Stimulated activated CD8-positive, alpha-beta memory T cell treated with anti-CD3 and anti-CD28 coated beads, Interleukin-12 subunit alpha, Interleukin-12 subunit beta, amount 100 ng/mL, for 24 hours (primary cell): Measurements from ENCODE around the gene PPP1CC.
A peak's percentile ranks its signal among the peaks of the same experiment; 100 is the strongest.
"Not testable (repeated sequence)": the region's sequence is repeated elsewhere in the genome, so short reads cannot be mapped to it uniquely, and the experiment has no call there.

ENCODE experiments used
- DNase-seq: peaks from one replicate; pipeline ENCODE4 v3.0.0-alpha.2; 2020; ENCODE audit errors: extremely low read depth

Gene PPP1CC

DNA sequence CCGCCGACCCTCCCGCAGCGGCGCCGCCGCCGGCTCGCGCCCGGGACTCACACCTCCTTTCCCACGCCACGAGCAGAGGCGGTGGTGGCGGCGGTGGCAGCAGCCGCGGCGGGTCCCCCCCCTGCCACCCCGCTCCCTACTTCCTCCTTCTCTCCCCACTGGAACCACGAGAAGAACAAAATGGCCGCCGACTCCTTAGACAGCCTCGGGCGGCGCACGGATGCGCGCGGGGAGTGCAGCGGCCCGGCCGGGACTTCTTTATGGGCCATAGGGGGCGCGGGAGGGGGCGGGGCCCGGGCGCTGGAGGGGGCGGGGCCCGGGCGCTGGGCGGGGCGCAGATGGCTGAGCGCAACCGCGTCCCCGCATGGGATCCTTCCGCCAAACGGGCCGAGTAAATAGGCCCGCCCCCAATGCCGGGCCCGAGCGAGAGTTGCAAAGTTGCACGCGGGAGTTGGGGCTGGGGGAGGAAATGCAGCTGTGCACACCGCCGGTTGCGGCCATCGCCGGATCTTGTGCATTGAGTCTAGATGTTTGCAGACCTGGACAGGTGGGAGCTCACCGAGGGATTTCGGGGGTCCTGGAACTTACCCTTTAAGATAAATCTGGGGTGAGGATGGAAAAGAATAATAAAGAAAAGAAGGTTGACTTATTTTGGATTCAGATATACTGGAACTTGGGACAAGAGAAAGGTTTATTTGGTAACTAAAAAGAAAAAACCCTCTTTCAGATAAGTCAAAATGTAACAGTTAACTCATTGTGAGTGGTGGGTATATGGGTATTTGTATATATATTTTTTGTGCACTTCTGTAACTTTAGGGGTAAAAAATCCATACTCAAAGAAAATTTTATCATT is at the start of gene PPP1CC:
Gene PPP1CC (minus strand): TSS at position 174 of the 853 bp plus-strand sequence. CDS start 184 bp downstream, outside the sequence.
- DNase-seq: peak; percentile 74

DNA sequence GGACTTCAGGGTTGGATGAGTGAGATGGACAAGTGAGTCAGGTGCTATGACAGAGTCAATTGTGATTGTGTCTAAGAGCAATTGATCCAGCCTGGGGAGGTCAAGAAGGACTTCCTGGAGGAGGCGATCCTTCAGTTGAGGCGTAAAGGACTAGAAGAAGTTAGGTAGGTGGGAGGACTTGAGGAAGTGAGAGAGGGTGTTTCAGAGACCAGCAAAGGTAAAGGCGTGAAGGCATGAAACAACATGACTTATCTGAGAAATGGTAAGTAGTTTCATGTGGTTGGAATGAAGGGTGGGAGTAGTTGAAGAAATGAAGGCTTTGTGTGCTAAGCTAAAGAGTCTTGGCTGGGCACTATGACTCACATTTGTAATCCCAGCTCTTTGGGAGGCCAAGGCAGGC is 48.9 kb upstream of the PPP1CC start:
- DNase-seq: no peak

DNA sequence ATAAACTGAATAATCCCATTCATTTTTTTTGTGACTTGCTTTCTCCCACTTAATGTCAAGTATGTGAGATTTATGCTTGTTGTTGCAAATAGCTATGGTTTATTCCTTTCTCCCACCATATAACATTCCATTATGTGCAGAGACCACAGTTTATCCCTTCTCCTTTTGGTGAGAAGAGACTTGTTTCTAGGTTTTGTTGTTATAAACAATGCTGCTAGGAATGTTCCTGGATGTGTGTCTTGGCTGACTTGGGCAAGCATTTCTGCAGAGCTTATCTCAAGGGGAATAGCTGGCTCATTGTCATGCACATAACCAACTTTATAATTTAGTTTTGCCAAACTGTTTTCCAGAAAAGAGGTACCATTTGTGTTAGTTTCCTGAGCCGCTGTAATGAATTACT is 47.6 kb upstream of the PPP1CC start:
- no peak for DNase-seq

DNA sequence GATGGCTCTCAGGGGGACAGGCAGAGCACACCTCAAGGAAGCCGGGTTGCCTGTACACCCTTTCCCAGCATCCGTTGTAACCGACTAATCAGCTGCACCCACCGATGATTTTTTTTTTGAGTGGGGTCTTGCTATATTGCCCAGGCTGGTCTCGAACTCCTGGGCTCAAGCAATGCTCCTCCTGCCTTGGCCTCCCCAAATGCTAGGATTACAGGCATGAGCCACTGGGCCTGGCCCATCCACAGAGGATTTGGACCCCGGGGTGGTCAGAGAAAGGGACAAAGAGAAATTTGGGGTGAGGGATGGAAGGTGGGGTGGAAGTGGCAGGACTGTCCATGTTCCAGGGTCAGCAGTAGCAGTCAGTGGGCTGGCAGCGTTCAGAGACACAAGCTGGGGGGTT is 43.3 kb upstream of the PPP1CC start:
- DNase-seq: no peak

DNA sequence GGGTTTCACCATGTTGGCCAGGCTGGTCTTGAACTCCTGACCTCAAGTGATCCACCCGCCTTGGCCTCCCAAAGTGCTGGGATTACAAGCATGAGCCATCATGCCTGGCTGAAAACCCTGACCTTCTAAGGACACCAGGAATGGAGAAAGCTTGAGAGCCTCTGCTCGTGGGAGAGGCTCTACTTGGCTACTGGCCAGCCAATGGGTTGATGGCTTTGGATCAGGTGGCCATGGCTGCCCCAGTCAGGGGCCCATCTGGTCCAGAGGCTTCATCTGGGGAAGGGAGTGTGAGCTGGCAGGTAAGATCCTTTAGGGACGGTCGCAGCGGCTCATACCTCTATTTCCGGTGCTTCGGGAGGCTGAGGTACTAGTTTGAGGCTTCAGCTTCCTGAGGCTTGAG is 42.5 kb upstream of the PPP1CC start:
- no peak for DNase-seq

DNA sequence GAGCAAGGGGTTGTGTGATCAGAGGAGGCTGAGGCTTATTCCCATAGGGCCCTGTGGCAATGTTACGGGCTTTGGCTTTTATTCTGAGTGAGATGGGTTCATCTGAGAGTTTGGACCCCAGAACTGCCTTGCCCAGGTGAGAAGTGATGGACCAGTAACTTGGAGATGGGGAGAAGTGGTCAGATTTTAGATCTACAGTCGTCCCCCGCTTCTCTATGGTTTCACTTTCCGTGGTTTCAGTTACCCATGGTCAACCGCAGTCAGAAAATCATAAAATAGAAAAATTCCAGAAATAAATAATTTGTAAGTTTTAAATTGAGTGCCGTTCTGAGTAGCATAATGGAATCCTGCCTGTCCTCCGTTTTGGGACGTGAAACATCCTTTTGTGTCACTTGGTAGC is 40.2 kb upstream of the PPP1CC start:
- no peak for DNase-seq

DNA sequence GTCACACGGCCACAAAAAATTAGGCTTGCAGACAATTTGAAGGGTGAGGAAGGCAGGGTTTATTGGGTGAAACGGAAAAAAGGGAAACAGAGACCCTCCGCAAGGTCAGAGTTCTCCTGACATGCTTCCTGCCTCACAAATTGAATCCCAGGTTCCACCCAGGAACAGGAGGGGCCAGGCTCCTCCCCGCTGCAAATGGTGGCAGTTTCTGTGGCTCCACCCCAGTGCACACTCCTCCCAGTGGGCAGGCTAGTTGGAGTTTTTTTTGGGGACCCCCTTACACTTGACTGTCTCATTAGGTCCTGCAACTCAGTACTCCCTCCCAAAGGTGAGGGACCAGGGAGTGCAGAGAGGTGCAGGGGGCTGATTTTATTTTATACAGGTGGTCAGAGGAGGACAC is 39.4 kb upstream of the PPP1CC start:
- DNase-seq: no peak

DNA sequence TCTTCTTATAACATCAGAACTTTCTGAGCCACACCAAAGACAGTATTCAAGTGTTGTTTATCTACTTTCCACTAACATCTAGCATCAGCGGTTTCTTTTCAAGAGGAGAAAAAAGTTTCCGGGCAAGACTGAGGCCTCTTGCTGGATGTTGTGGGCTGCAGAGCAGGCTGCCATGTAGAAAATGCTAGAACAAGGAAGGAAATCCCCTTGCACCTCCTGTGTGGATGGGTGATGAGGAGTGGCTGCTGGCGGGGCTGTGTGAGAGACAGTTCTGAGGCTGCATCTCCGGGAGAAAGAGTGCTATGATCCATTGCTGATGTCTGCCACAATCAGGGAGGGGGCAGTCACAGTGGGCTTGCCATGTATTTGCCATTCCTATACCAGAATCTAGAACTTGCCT is 37.8 kb upstream of the PPP1CC start:
- no peak for DNase-seq

DNA sequence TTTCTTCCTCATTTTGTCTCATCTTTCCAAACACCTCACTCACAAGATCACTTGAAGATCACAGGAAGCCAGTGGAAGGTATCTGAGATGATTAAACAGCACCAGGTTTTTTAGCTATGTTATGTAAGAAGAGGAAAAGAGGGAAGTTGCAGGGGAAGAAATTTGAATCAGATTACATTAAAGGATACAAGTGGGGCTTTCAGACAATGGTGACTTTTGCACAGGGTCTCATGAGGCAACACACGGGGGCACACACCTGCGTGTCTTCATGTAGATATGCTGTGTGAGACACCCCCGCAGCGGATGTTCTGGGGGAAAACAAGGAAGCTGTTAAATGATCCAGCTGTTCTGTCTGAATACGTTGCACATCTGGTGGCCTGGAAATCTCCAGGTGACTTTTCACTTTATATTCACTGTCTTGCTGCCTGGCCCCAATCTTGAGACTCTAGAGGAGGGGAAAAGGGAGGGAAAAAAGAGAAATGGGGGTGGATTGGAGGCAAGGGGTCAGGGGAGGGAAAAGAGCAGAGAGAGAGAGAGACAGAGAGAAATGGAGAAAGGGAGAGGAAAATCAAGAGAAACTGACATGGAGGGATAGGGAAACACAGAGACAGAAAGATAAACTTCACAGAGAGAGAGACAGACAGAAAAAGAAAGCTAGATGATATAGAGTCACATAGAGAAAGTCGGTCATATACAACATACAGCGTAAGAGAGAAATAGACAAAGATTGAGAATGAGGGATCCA is 36.3 kb upstream of the PPP1CC start:
- no peak for DNase-seq

DNA sequence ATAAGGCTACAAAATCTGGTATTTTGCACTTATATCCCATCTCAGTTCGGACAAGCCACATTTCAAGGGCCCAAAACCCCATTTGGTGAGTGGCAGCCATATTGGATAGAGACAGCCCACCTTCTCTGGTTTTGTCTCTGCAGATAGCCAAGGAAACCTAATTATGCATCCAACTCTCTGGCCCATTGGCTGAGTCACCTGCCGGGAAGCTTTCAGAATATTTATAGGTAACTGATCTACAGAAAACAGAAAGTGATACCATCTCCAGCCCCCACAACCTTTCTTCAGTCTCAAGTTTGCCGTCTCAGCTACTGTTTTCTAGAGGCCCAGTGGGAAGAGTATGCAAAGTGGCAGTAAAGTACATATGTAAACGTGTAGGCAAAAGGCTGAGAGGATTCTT is 33.7 kb upstream of the PPP1CC start:
- DNase-seq: no peak

DNA sequence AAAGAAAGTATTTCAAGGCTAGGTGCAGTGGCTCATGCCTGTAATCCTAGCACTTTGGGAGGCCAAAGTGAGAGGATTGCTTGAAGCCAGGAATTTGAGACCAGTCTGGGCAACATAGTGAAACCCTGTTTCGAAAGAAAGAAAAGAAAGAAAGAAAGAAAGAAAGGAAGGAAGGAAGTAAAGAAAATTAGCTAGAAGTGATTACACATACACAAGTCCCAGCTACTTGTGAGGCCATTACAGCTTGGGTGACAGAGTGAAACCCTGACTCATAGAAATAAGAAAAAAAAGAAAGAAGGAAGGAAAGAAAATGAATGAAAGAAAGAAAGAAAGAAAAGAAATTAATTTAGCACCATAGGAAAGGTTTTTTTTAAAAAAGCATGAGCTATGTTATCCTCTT is 33.3 kb upstream of the PPP1CC start:
- DNase-seq: no peak

DNA sequence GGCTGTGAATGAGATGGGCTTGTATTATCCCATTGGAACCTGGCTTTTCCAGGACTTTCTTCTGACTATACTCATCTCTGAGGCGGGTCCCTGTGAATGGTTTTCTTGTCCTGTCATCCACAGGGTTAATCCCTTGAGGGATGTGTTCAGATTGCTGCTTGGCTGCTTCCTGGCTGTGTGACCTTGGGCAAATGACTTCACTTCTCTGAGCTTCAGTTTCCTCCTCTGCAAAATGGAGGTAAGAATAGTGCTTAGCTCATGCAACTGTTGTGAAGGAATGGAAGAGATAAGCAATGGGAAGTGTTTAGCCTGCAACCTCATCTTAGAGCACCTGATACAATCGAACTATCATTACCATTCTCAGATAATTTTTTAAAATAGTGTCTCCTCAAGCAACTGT is 32.1 kb upstream of the PPP1CC start:
- DNase-seq: no peak

DNA sequence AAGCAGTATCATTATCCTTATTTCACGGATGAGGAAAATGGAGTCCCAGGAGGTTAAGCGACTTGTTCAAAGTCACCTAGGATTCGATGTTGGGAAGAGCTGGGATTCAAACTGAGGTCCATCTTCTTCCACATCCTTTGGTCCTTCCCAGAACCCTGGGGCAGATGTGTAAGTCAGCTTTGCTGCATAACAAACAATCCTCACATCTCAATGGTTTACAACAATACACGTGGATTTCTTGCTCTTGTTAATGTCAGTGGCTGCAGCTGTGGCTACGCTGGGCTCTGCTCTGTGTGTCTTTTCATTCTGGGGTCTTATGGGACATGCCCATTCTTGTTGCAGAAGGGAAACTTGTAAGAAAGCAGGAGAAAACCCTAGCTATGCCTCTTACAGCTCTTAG is 26.3 kb upstream of the PPP1CC start:
- DNase-seq: no peak

DNA sequence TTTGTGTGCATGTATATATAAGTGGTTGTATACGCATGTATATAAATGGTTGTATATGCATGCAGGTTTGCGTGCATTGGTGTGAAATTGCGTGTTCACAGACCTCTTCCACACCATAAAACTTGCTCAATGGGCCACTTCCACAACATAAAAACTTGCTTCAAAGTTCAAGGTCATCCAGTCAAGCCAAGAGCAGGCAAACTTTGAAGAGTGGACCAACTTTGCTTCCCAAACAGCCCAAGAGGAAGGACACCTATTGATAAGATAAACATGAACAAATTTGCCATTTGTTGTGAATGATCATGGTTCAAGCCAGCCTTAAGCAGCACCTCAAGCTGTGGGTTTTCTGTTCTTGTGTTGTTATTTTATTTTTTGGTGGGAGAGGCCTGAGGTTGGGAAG is 25.2 kb upstream of the PPP1CC start:
- DNase-seq: no peak

DNA sequence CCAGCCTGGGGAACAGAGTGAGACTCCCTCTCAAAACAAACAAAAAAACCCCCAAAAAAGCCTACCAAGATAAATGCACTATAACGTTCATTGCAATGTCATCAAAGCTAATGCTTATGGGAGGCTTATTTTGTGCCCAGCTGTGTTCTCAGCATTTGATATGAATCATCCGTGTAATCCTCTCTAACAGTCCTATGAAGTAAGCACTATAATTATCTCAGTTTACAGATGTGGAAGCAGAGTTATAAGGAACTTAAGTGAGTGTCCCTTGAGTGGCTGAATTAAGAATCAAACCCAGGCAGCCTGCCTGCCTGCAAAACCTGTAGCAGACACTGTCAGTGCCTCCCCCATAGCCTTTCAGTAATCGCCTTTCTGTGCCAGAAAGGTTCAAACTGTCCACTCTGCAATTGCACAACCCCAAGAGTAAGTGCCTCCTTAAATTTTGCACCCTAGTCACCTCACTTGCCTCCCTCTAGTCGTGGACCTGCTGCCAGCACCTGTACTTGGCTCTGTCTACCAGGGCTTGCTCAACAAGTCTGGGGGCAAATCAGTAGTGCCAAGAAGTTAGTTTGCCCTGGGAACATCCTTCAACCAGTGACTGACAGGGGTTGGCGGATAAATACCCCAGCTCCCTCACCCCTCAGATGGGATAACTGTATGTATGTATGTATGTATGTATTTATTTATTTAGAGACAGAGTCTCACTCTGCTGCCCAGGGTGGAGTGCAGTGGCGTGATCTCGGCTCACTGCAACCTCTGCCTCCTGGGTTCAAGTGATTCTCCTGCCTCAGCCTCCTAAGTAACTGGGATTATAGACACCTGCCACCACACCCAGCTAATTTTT is 23.8 kb upstream of the PPP1CC start:
- no peak for DNase-seq

DNA sequence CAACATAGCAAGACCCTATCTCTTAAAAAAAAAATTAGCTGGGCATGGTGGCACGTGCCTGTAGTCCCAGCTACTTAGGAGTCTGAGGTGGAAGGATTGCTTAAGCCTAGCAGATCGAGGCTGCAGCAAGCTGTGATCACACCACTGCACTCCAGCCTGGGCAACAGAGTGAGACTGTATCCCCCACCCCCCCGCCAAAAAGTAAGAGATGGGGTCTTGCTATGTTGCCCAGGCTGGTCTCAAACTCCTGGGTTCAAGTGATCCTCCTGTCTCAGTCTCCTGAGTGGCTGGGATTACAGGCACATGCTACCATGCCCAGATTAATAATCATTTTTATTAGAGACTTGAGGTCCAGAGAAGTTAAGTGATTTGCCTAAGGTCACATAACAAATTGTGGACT is 22.9 kb upstream of the PPP1CC start:
- DNase-seq: not testable (repeated sequence)

DNA sequence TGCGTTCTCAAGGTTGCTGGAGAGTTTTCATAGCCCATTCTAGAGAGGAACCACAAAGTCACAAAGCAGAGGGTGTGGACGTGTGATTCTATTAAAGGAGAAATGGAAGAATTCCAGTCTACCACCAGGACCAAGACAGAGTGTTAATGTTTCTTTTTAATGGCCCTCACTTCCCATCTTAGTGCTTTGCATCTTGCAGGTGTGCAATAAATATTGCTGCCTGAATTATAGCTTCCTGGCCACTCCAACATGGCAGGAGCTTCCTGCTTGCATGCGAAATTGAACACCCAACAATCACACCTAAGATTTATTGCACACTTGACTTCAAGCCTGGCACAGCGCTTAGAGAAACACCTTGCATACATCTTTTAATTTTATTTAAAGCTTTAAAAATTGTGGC is 22.4 kb upstream of the PPP1CC start:
- no peak for DNase-seq

DNA sequence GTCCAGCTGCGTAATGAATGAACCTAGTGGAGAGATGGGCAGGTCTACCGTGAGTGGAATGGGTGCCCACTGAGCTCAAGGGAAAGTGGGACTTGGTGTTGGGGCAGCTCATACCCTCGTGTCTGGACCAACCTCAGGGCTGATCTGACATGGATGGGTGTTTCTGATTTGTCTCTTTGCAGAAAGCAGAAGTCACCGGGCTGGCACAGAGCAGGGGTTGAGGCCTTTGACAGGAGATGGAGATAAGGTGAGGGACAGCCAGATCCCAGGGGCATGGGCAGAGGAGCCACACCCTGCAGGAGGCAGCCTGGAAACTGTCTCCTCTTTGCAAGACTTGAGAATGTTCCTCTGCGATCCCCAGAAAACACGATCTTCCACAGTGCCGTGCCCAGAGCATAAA is 20.9 kb upstream of the PPP1CC start:
- DNase-seq: no peak

DNA sequence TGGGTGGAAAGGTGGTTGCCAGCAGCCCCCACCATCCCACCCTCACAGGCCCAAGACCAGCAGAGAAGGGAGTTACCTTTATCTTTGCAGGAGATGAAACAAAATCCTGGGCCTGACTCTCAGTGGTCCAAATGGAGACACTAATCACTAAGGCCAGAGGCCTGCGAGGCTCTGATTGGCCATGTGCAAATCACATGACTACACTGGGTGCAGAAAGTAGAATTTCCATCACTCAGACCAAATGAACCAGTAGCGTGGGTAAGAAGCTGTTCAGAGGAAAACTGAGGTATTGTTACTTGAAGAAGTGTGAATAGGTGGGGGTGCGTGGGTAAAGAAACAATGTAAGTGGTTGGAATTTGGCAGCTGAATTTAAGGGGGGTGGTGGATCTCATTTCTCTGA is 20.2 kb upstream of the PPP1CC start:
- DNase-seq: no peak

DNA sequence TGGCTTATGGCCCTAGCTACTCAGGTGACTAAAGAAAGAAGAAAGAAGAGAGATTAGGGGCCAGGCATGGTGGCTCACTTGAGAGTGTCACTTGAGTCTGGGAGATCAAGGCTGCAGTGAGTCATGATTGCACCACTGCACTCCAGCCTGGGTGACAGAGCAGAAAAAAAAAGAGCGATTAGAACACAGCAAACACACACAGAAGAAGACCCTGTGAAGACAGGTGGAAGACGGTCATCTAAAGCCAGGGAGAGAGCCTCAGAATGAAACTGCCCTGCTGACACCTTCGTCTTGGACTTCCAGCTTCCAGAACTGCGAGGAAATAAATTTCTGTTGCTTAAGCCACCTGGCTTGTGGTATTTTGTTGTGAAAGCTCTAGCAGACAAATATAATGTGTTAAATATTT is 17.5 kb upstream of the PPP1CC start:
- no peak for DNase-seq

DNA sequence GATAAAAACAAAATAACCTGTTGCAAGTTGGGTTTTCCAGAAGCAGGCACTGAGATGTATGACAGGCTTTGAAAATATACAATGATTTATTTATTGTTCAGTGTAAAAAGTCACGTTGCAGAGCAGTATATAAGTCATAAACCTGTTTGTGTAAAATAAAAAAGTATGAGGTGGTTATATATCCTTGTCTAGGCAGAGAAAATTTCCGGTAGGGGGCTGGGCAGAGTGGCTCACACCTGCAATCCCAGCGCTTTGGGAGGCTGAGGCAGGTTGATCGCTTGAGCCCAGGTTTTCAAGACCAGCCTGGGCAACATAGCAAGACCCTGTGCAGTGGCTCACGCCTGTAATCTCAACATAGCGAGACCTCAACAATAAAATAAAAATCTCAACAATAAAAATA is 16.2 kb upstream of the PPP1CC start:
- DNase-seq: no peak

DNA sequence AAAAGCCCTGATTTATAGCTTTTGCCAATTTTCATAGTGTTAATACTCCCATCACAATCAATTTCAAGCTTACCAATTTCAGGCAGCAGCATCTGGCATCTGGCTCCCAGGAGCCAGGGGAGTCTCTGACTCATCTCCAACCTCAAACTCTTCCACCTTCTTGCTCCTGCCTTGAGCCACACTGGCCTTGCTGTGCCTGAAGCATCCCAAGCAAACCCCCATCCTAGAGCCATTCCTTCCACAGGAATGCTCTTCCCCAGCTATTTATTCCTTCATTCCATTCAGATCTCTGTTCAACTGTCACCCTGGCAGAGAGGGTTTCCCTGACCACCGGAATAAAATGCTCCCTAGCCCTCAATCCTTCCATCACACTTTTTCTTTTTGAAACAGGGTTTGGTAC is 13.9 kb upstream of the PPP1CC start:
- no peak for DNase-seq
